H1 (cell line): ENCODE measurements around the gene PTPN9. TPM values are rescaled to one million over a fixed set of nuclear protein-coding genes. Genes with fewer than 3 reads are reported as not detected.

Experiments
- CTCF ChIA-PET: fragments of 300-600 bp; sonication (Branson Sonifier 250); formaldehyde crosslinking; loops from one replicate; lab custom pipeline; 2021; ENCODE audit not compliant: partially characterized antibody; lab: Charles Lee
- POLR2A ChIA-PET: fragments of 300-600 bp; sonication (Branson Sonifier 250); formaldehyde crosslinking; loops from one replicate; lab custom pipeline; 2021; ENCODE audit warnings: inconsistent platforms; ENCODE audit not compliant: partially characterized antibody; lab: Charles Lee
- DNase-seq, 2 experiments: peaks; one replicate each; pipeline versions ENCODE4 v3.0.0 to v3.0.0-alpha.2; 2010 to 2022; ENCODE audit warnings: low spot score in 2 of 2, low read depth in 1 of 2, mixed read lengths in 1 of 2
- FAIRE-seq: peaks from 2 replicates; lab custom pipeline; 2011; peaks lifted over from hg19 to GRCh38; lab: Jason Lieb, UNC
- H2AFZ ChIP-seq: 2 replicates; pipeline ENCODE4 v1.8.1; 2012; ENCODE audit warnings: low read length, inconsistent platforms
- H2AK5ac ChIP-seq: 2 replicates; pipeline ENCODE4 v1.6.1; 2013; ENCODE audit warnings: low read depth, low read length
- H2BK120ac ChIP-seq: replicated peaks from 2 replicates; pipeline ENCODE3; 2013; ENCODE audit warnings: low read depth, low read length, inconsistent platforms
- H2BK12ac ChIP-seq: 2 replicates; pipeline ENCODE4 v1.6.1; 2013; ENCODE audit warnings: low read depth, low read length
- H2BK15ac ChIP-seq: 2 replicates; pipeline ENCODE4 v1.6.1; 2013; ENCODE audit warnings: low read length
- H2BK20ac ChIP-seq: 2 replicates; pipeline ENCODE4 v1.6.1; 2013; ENCODE audit warnings: low read length
- H2BK5ac ChIP-seq: 2 replicates; pipeline ENCODE4 v1.6.1; 2013; ENCODE audit warnings: low read depth, low read length
- H3K14ac ChIP-seq: 2 replicates; pipeline ENCODE4 v1.6.1; 2013; ENCODE audit warnings: inconsistent platforms; ENCODE audit not compliant: insufficient read length
- H3K18ac ChIP-seq: 2 replicates; pipeline ENCODE4 v1.6.1; 2013; ENCODE audit warnings: low read length; ENCODE audit errors: extremely low read depth
- H3K23ac ChIP-seq: 2 replicates; pipeline ENCODE4 v1.6.1; 2013; ENCODE audit warnings: inconsistent platforms; ENCODE audit not compliant: insufficient read length
- H3K23me2 ChIP-seq: 2 replicates; pipeline ENCODE4 v1.6.1; 2013; ENCODE audit warnings: low read depth, low read length
- H3K27ac ChIP-seq: 2 replicates; pipeline ENCODE4 v1.6.1; 2011; ENCODE audit warnings: low read depth, low read length, inconsistent platforms
- H3K27me3 ChIP-seq, 4 experiments: replicated peaks in 1 of 4; 1 replicate in 1 of 4; 2 replicates in 3 of 4; pipeline versions ENCODE4 v1.6.1 to v1.8.1; 2011 to 2013; ENCODE audit warnings: low read length in 3 of 4, mild to moderate bottlenecking in 3 of 4, inconsistent platforms in 2 of 4, mixed read lengths in 2 of 4, moderate library complexity in 1 of 4; ENCODE audit not compliant: control insufficient read depth in 3 of 4, insufficient read depth in 3 of 4; ENCODE audit errors: extremely low read depth in 1 of 4
- H3K36me3 ChIP-seq, 4 experiments: 2 replicates each; pipeline versions ENCODE4 v1.6.1 to v1.8.1; 2011 to 2013; ENCODE audit warnings: mild to moderate bottlenecking in 4 of 4, low read length in 3 of 4, moderate library complexity in 2 of 4, control low read depth in 1 of 4, inconsistent platforms in 1 of 4; ENCODE audit not compliant: insufficient read depth in 4 of 4, control insufficient read depth in 2 of 4
- H3K4ac ChIP-seq: replicated peaks from 2 replicates; pipeline ENCODE3; 2013; ENCODE audit warnings: low read length, low read depth, mixed read lengths, inconsistent platforms; ENCODE audit not compliant: insufficient read length
- H3K4me1 ChIP-seq, 4 experiments: replicated peaks in 1 of 4; 1 replicate in 1 of 4; 2 replicates in 3 of 4; pipeline versions ENCODE4 v1.6.1 to v1.8.1; 2011 to 2013; ENCODE audit warnings: low read length in 3 of 4, inconsistent platforms in 2 of 4, mixed read lengths in 1 of 4; ENCODE audit not compliant: insufficient read depth in 4 of 4, control insufficient read depth in 3 of 4
- H3K4me2 ChIP-seq, 2 experiments: 2 replicates each; pipeline versions ENCODE4 v1.6.1 to v1.8.1; 2011 to 2013; ENCODE audit warnings: low read depth in 2 of 2, low read length in 2 of 2, control low read depth in 1 of 2, inconsistent platforms in 1 of 2, mild to moderate bottlenecking in 1 of 2; ENCODE audit not compliant: insufficient read depth in 1 of 2
- H3K4me3 ChIP-seq, 4 experiments: fragments of 200-600, 300-600 bp in 1 of 4; sonication (generic), shearing (Covaris generic), sonication (Bioruptor Twin) in 1 of 4; 2 replicates each; pipeline versions ENCODE4 v1.5.1 to v1.8.1; 2011 to 2016; ENCODE audit warnings: low read length in 4 of 4, low read depth in 3 of 4, control low read depth in 2 of 4, inconsistent platforms in 2 of 4, mild to moderate bottlenecking in 2 of 4, mixed read lengths in 1 of 4, moderate library complexity in 1 of 4; ENCODE audit not compliant: insufficient read depth in 2 of 4; ENCODE audit errors: extremely low read depth in 1 of 4
- H3K56ac ChIP-seq: replicated peaks from 2 replicates; pipeline ENCODE3; 2013; ENCODE audit warnings: low read depth, mild to moderate bottlenecking, mixed read lengths, low read length, inconsistent platforms; ENCODE audit not compliant: insufficient read length
- H3K79me1 ChIP-seq: 2 replicates; pipeline ENCODE4 v1.6.1; 2013; ENCODE audit warnings: low read depth, low read length, control low read depth
- H3K79me2 ChIP-seq, 2 experiments: 2 replicates each; pipeline versions ENCODE4 v1.6.1 to v1.8.1; 2012 to 2013; ENCODE audit warnings: low read length in 2 of 2, mild to moderate bottlenecking in 2 of 2, inconsistent platforms in 1 of 2; ENCODE audit not compliant: insufficient read depth in 2 of 2, control insufficient read depth in 1 of 2
- H3K9ac ChIP-seq, 4 experiments: replicated peaks in 1 of 4; 1 replicate in 1 of 4; 2 replicates in 3 of 4; pipeline versions ENCODE4 v1.6.1 to v1.8.1; 2011 to 2013; ENCODE audit warnings: low read depth in 3 of 4, low read length in 3 of 4, control low read depth in 2 of 4, mild to moderate bottlenecking in 2 of 4, moderate library complexity in 2 of 4, inconsistent platforms in 1 of 4; ENCODE audit errors: extremely low read depth in 1 of 4
- H3K9me3 ChIP-seq, 2 experiments: 2 replicates each; pipeline versions ENCODE4 v1.6.1 to v1.8.1; 2012 to 2013; ENCODE audit warnings: mild to moderate bottlenecking in 2 of 2, moderate library complexity in 2 of 2, control low read depth in 1 of 2, inconsistent platforms in 1 of 2, low read depth in 1 of 2, low read length in 1 of 2, mixed read lengths in 1 of 2; ENCODE audit not compliant: insufficient read depth in 2 of 2
- H4K20me1 ChIP-seq, 2 experiments: replicated peaks in 1 of 2; 2 replicates each; pipeline versions ENCODE3 to v1.8.1; 2011 to 2013; ENCODE audit warnings: inconsistent platforms in 2 of 2, low read length in 2 of 2, mild to moderate bottlenecking in 1 of 2; ENCODE audit not compliant: insufficient read depth in 2 of 2, control insufficient read depth in 1 of 2
- H4K5ac ChIP-seq: 2 replicates; pipeline ENCODE4 v1.6.1; 2013; ENCODE audit warnings: low read length, low read depth, mixed read lengths, inconsistent platforms; ENCODE audit not compliant: insufficient read length
- H4K8ac ChIP-seq: 2 replicates; pipeline ENCODE4 v1.8.0; 2013; ENCODE audit warnings: mild to moderate bottlenecking, moderate library complexity, low read length, inconsistent platforms; ENCODE audit not compliant: insufficient read depth; ENCODE audit errors: extremely low read depth
- H4K91ac ChIP-seq: replicated peaks from 2 replicates; pipeline ENCODE3; 2013; ENCODE audit warnings: low read length, mixed read lengths, inconsistent platforms; ENCODE audit not compliant: insufficient read length
- ATF3 ChIP-seq: IDR thresholded peaks from 2 replicates; pipeline ENCODE4 v1.6.1; 2011; ENCODE audit warnings: low read depth, mild to moderate bottlenecking, low read length; ENCODE audit not compliant: insufficient read depth
- CBX5 ChIP-seq: fragments of 300-800, 300-1000 bp; sonication (generic); IDR thresholded peaks from 2 replicates; pipeline ENCODE4 v1.7.1; 2016; ENCODE audit warnings: antibody characterized with exemption, low read length, low read depth
- CEBPB ChIP-seq: IDR thresholded peaks from 2 replicates; pipeline ENCODE4 v1.6.1; 2012; ENCODE audit warnings: low read depth, low read length
- CTCF ChIP-seq, 3 experiments: IDR thresholded peaks; 1 replicate in 2 of 3; 2 replicates in 1 of 3; pipeline versions ENCODE4 v1.5.1 to v1.6.1; 2011; ENCODE audit warnings: low read length in 3 of 3, mild to moderate bottlenecking in 3 of 3, inconsistent platforms in 2 of 3, low read depth in 1 of 3, moderate library complexity in 1 of 3; ENCODE audit not compliant: insufficient read depth in 1 of 3; ENCODE audit errors: control extremely low read depth in 1 of 3
- NANOG ChIP-seq: IDR thresholded peaks from 2 replicates; pipeline ENCODE4 v1.6.1; 2011; ENCODE audit warnings: low read length, low read depth, mild to moderate bottlenecking, inconsistent platforms; ENCODE audit not compliant: insufficient read depth, poor library complexity, severe bottlenecking
- POLR2A ChIP-seq, 2 experiments: IDR thresholded peaks; 1 replicate in 1 of 2; 2 replicates in 1 of 2; pipeline ENCODE4 v1.6.1; 2011; ENCODE audit warnings: low read depth in 2 of 2, low read length in 2 of 2, mild to moderate bottlenecking in 2 of 2; ENCODE audit errors: control extremely low read depth in 1 of 2
- RNF2 ChIP-seq: fragments of 200-900, 300-1000 bp; sonication (generic); IDR thresholded peaks from 2 replicates; pipeline ENCODE4 v1.7.1; 2016; ENCODE audit warnings: borderline replicate concordance, low read depth, mild to moderate bottlenecking, antibody characterized with exemption, low read length; ENCODE audit not compliant: poor library complexity, severe bottlenecking; ENCODE audit errors: missing control alignments
- SIRT6 ChIP-seq: IDR thresholded peaks from one replicate; pipeline ENCODE4 v1.7.1; 2012; ENCODE audit warnings: low read length, inconsistent platforms
- TAF7 ChIP-seq: optimal IDR thresholded peaks from 2 replicates; pipeline ENCODE3; 2011; ENCODE audit warnings: low read depth, mild to moderate bottlenecking, inconsistent platforms, low read length, moderate library complexity, borderline replicate concordance
- TCF12 ChIP-seq: IDR thresholded peaks from 2 replicates; pipeline ENCODE4 v1.6.1; 2011; ENCODE audit warnings: low read depth, mild to moderate bottlenecking, low read length
- TEAD4 ChIP-seq: IDR thresholded peaks from 2 replicates; pipeline ENCODE4 v1.6.1; 2012; ENCODE audit warnings: low read depth, low read length, inconsistent platforms, mixed read lengths
- WGBS, 2 experiments: shearing (Covaris generic) in 1 of 2; methylation state at CpG; one replicate each; pipeline versions ENCODE4 v1.1.6 to v1.1.7; 2013 to 2015; ENCODE audit warnings: low lambda C conversion rate in 2 of 2, mixed read lengths in 2 of 2, inconsistent platforms in 1 of 2, low coverage in 1 of 2, missing lambda C conversion rate in 1 of 2; ENCODE audit not compliant: insufficient replicate concordance in 2 of 2, insufficient coverage in 1 of 2, insufficient read length in 1 of 2; ENCODE audit errors: extremely low coverage in 1 of 2, missing lambda C conversion rate in 1 of 2; 5-methylcytosine and 5-hydroxymethylcytosine counted together
- polyA plus RNA-seq, 7 experiments: library from polyadenylated mRNA; depleted of rRNA in 3 of 7; stranded (reverse) in 5 of 7; unstranded in 2 of 7; fragments of >200 nt in 5 of 7; fragments of 200-250 nt in 2 of 7; gene quantifications; 1 replicate in 5 of 7; 2 replicates in 1 of 7; 4 replicates in 1 of 7; pipeline versions ENCODE4 v1.2.1 to v1.2.3, GENCODE V29; 2011 to 2013; ENCODE audit warnings: missing spikeins in 2 of 7, mixed read lengths in 2 of 7
- total RNA-seq: library from RNA; stranded (reverse); fragmentation: NEBNext Ultra II Directional; extraction: Animal tissue kit (Norgen Biotek cat#: 25700); gene quantifications from 2 replicates; pipeline ENCODE4 v1.2.1, GENCODE V29; 2021

The PTPN9 gene
- total and polyA plus RNA-seq, 2 of the 8 experiments (the other 6 are each of a cell fraction or from before 2014, with no cell fraction given), result 46.6 to 57.4 TPM

GRCh38 chr15:75436881-75437280 is 142.2 kb downstream of the PTPN9 start:
- Histone ChIP-seq H2BK5ac (no peak overlapping the region), H3K18ac (no peak overlapping the region), H3K4me2 (no peak overlapping the region), H3K23me2 (no peaks in the 10 kb centered on the region), H3K23ac (no peak overlapping the region), H3K4me1 (no peaks in the 10 kb centered on the region), H2BK20ac (no peak overlapping the region), H3K27ac (no peak overlapping the region), H3K56ac (no peak overlapping the region), H3K79me2 (peaks cover 12 to 94% of the 10 kb centered on the region in 2 experiments), H3K14ac (no peak overlapping the region), H4K5ac (no peak overlapping the region), H4K8ac (no peak overlapping the region), H3K4me3 (no peak overlapping the region), H2AFZ (no peak overlapping the region), H3K4ac (no peak overlapping the region), H3K79me1 (peaks cover 10% of the 10 kb centered on the region), H3K9ac (no peak overlapping the region), H3K27me3 (no peaks in the 10 kb centered on the region), H3K9me3 (no peaks in the 10 kb centered on the region), H2BK15ac (no peak overlapping the region), H2BK12ac (no peak overlapping the region), H3K36me3 (peaks cover 0 to 10% (median 3%) of the 10 kb centered on the region in 4 experiments; a peak in 4 of 8 replicates), H2BK120ac (no peak overlapping the region), H4K20me1 (peaks cover 3 to 4% of the 10 kb centered on the region in 2 experiments), H2AK5ac (no peak overlapping the region), H4K91ac (no peak overlapping the region)
- CTCF ChIA-PET, result interaction anchor here (0.6 to 1.3 kb wide), 2 partner anchors 16 to 51 kb away, joined by 3 to 4 read pairs; no protein-coding TSS in a partner anchor
- FAIRE-seq, result no peak
- WGBS, 2 experiments, result 94% methylated on average over 5 of the region's 5 CpGs; no CpG with 5 or more reads in 1 of the 2 experiments
- POLR2A ChIA-PET, result interaction anchor here (1.6 to 2.2 kb wide), 2 partner anchors 16 to 68 kb away, joined by 5 to 7 read pairs; partner anchors contain the start of gene MAN2C1
- no peak for DNase-seq
- TF ChIP-seq CEBPB, result no peak
- TF ChIP-seq ATF3, result no peak
- TF ChIP-seq TCF12, result no peak
- no peak for TF ChIP-seq CBX5
- TF ChIP-seq RNF2, result no peak
- TF ChIP-seq NANOG, result no peak
- no peak for TF ChIP-seq POLR2A (IDR thresholded peaks at IDR 0.05; ENCODE audit: control extremely low read depth in 1 of 2, low read depth in 2 of 2, low read length in 2 of 2)
- TF ChIP-seq SIRT6, result no peak
- TF ChIP-seq TEAD4, result no peak
- no peak for TF ChIP-seq CTCF (IDR thresholded peaks at IDR 0.05; ENCODE audit: control extremely low read depth in 1 of 3, insufficient read depth in 1 of 3, low read depth in 1 of 3, low read length in 3 of 3)
- no peak for TF ChIP-seq TAF7
